GM18517 (cell line): ENCODE results near the gene HS6ST1.
"Not testable (repeated sequence)": the region's sequence is repeated elsewhere in the genome, so short reads cannot be mapped to it uniquely, and the experiment has no call there.

Source experiments
- ATAC-seq: cut with Tn5 transposase; IDR thresholded peaks from one replicate; pipeline ENCODE4 v1.9.1; 2021; ENCODE audit warnings: mild to moderate bottlenecking, moderate library complexity; ENCODE audit not compliant: unreplicated experiment

Gene HS6ST1

DNA sequence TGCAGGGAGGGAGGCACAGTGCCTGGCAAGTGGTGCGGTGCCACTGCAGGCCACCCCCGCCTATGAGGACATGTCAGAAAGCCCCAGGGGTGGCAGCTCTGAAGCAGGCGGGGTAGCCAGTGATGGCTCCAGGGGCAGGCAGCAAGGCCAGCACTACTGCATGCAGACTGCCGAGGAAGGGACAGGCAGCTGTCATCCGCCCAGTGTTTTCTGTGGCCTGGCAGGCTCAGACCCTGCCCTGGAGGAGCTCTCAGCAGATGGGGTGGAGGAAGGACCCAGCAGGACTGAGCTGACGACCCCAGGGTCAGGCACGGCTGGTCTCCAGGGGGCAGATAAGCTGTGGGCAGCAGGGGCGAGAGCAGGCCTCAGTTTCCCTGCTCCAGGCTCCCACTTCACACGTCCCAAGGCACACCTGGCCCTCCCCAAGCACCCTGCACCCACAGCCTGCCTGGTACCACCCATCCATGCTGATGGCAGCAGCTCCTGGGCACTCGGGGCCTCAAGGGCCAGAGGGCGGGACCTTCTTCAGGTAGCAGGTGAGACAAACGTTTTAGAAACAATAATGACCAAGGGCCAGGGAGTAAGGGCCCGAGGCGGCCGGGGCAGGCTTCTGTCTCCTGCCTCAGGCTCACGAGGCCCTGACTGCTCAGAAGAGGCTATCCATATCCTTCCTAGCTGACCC lies 48.5 kb downstream of the HS6ST1 start:
- no peak for ATAC-seq

DNA sequence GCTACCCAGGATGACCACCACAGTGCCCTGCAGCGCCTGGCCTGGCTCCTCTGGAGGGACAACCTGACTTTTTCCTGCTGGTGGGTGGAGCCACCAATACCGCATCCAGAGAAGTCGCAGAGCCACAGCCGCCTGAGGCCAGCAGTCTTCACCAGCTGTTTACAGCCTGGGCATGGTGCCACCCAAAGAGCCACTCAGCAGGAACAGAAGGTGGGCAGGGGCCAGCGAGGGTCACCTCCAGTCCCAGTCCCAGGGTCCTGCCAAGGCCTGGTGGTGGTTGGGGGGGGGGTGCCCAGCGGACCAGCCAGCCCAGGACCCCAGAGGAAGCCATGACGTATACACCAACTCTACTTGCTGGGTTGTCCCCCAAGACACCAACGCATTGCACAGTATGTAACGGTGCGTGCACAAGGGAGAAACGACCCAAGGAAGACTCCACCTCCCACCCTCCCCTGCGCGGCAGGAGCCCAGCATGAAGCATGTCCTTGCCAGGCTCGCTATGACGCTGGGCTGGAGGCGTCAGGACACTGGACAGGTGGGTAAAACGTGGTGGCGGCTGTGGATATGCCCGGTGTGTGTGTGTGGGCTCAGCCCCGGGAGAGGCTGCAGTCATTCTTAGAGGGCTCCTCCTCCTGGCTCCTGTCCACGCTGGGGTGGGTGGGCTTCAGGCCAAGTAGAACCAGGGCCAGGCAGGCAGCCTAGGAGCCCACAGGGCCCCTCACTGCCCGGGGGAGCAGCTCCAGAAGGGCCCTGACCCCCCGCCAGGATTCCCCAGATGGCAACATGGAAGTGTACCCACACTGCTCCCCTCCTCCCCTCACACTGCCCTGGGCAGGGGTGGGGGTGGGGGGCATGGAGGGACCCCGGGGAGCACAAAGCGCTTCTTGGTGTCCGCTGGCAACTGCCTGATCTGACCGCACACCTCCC lies 49.3 kb downstream of the HS6ST1 start:
- ATAC-seq = no peak

DNA sequence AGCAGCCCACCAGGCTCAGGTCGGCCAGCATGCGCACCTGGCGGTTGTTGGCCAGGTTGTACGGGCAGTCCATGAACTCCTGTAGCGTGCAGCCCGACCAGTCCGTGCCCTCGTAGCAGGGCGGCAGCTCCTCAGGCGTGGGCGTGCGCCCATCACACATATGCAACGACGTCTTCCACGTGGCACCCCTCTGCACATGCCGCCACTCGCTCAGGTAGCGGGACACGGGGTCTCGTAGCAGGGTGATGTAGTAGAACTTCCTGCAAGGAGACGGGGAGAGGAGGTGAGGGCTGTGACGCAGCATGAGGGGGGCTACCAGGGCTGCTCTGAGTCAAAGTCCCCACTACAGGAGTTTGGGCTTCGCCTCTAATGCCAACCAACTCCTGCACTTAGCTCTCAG lies 50.1 kb downstream of the HS6ST1 start:
- ATAC-seq = not testable (repeated sequence)

GRCh38 chr2:128268145-128268544 lies 50.5 kb downstream of the HS6ST1 start:
- ATAC-seq = not testable (repeated sequence)

- ATAC-seq = not testable (repeated sequence)
Measured at GRCh38 chr2:128267649-128268048, 51.0 kb downstream of the HS6ST1 start.

GRCh38 chr2:128267197-128267596 lies 51.5 kb downstream of the HS6ST1 start:
- not testable (repeated sequence) for ATAC-seq

GRCh38 chr2:128266463-128266862 lies 52.2 kb downstream of the HS6ST1 start:
- ATAC-seq = not testable (repeated sequence)

DNA sequence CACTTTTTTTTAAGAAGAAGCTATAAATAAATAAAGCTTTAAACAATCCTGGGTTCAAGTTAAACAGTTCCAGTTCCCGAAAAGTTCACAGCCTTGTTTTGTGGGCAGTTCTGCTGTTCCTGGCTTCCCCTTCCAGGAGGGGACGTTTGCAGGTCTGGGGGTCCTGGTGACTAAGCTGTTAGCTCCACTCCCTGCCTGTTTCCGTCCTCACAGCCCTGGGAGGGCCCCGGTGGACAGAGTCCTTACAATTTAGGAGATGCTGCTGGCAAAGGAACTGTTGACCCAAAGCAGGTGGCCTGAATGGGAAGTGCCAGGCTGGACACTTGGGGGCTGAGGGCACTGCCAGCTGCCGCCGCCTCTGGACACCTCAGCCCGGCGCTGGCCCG lies 53.1 kb downstream of the HS6ST1 start:
- ATAC-seq = not testable (repeated sequence)

GRCh38 chr2:128264881-128265607 lies 53.6 kb downstream of the HS6ST1 start:
- ATAC-seq = no peak

DNA sequence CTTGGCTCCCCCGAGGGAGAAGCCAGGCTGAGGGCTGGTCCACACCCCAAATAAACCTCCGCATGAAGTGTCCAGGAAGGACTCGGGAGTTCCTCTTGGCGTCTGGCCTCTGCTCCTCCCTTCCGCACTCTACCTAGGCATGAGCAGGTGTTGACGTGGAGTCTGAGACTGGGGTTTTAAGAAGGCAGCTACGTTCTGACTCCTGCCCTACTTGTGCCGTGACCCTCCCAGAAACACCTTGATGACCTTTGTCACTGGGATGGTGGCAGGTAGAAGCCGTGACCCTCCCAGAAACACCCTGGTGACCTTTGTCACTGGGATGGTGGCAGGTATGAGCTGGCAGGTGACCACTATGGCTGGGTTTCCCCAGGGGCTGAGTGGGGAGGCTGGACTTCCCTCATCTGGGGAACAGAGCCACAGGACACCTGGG lies 54.8 kb downstream of the HS6ST1 start:
- no peak for ATAC-seq

- ATAC-seq = no peak
Measured at GRCh38 chr2:128262315-128263253, 56.1 kb downstream of the HS6ST1 start.

- ATAC-seq = no peak
Measured at GRCh38 chr2:128261245-128262128, 57.2 kb downstream of the HS6ST1 start.

- ATAC-seq = no peak
Measured at GRCh38 chr2:128260239-128261138, 58.2 kb downstream of the HS6ST1 start.

DNA sequence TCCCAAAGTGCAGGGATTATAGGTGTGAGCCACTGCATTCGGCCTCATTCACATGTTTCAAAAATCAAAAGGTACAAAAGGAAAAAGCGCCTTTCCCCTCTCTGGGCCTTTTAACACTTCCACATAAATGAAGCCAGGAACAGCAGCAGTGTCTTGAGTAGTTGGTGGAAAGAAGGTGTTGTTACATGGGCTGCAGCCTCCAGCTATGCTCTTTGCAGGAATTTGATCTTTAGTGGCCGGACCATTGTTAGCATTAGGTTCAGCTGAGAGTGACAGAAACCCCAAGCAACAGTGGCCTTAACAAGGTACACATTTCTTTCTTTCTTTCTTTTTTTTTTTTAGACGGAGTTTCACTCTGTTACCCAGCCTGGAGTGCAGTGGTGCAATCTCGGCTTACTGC lies 59.1 kb downstream of the HS6ST1 start:
- no peak for ATAC-seq

DNA sequence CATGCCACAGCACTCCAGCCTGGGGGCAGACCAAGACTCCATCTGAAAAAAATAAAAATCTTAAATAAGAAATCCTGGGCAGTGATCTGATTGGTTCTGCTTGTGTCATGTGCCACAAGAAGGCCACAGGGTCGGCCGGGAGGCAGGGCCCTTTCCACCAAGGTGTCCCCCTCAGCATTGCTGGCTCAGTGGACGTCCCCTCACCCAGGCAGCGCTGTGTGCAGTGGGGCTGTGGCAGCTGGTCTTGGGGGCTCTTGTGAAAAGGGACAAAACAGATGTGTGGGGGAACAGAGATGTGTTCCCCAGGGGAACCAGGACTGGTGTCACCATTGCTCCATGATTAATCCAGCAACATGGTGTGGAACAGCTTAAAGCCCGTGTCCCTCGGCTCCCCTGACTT lies 60.5 kb downstream of the HS6ST1 start:
- ATAC-seq = no peak

GRCh38 chr2:128252501-128252900 lies 66.2 kb downstream of the HS6ST1 start:
- ATAC-seq = no peak

DNA sequence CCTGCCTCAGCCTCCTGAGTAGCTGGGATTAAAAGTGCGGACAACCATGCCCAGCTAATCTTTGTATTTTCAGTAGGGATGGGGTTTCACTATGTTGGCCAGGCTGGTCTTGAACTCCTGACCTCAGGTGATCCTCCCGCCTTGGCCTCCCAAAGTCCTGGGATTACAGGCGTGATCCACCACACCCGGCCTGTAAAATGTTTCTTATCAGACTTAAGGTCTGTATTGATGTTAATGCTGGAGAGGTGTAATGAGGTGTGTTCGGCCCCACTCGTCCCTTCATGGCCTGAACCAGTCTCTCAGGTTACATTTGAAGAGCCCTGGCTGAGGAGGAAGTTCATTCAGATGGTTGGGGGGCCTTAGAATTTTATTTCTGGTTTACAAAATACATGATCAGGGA lies 66.6 kb downstream of the HS6ST1 start:
- ATAC-seq = not testable (repeated sequence)
